Neural cell (in vitro differentiated cells): ENCODE data around the gene RGS1. TPM values are rescaled to one million over a fixed set of nuclear protein-coding genes. Genes with fewer than 3 reads are reported as not detected.

Experiments used
- H2AFZ ChIP-seq: fragments of 200-600, 300-800 bp; sonication (generic), shearing (Covaris generic); 2 replicates; pipeline ENCODE4 v1.6.0; 2014; ENCODE audit warnings: low read depth, mild to moderate bottlenecking, antibody characterized with exemption, low read length, moderate library complexity
- H3F3A ChIP-seq: fragments of 200-600 bp; shearing (Covaris generic); 2 replicates; pipeline ENCODE4 v1.6.1; 2016; ENCODE audit warnings: mild to moderate bottlenecking, moderate library complexity, mixed read lengths, antibody characterized with exemption, low read length; ENCODE audit not compliant: insufficient read depth, poor library complexity, severe bottlenecking
- H3K27ac ChIP-seq: fragments of 200-600, 300-800 bp; sonication (generic), shearing (Covaris generic); 2 replicates; pipeline ENCODE4 v1.5.1; 2014; ENCODE audit warnings: mild to moderate bottlenecking, low read length, moderate library complexity
- H3K27me3 ChIP-seq: fragments of 300-800, 200-600 bp; sonication (generic), shearing (Covaris generic); 2 replicates; pipeline ENCODE4 v1.6.0; 2014; ENCODE audit warnings: mild to moderate bottlenecking, low read depth, low read length, moderate library complexity; ENCODE audit not compliant: insufficient read depth
- H3K36me3 ChIP-seq: fragments of 300-800, 200-600 bp; sonication (generic), shearing (Covaris generic); 2 replicates; pipeline ENCODE4 v1.5.1; 2014; ENCODE audit warnings: mild to moderate bottlenecking, antibody characterized with exemption, low read length, moderate library complexity; ENCODE audit not compliant: insufficient read depth
- H3K4me2 ChIP-seq: fragments of 300-800, 200-600 bp; sonication (generic), shearing (Covaris generic); 2 replicates; pipeline ENCODE4 v1.6.0; 2014; ENCODE audit warnings: mild to moderate bottlenecking, low read length
- H3K4me3 ChIP-seq: fragments of 300-800, 200-600 bp; sonication (generic), shearing (Covaris generic); 2 replicates; pipeline ENCODE4 v1.5.1; 2014; ENCODE audit warnings: mild to moderate bottlenecking, low read length, moderate library complexity
- H3K79me2 ChIP-seq: fragments of 200-600 bp; shearing (Covaris generic); replicated peaks from 2 replicates; pipeline ENCODE4 v1.6.0; 2014; ENCODE audit warnings: mild to moderate bottlenecking, low read length, moderate library complexity; ENCODE audit not compliant: insufficient read depth
- H3K9ac ChIP-seq: fragments of 300-800, 200-600 bp; sonication (generic), shearing (Covaris generic); 2 replicates; pipeline ENCODE4 v1.6.1; 2016; ENCODE audit warnings: mild to moderate bottlenecking, low read length, mixed read lengths
- H3K9me2 ChIP-seq: fragments of 200-600 bp; shearing (Covaris generic); 2 replicates; pipeline ENCODE4 v1.6.1; 2016; ENCODE audit warnings: mild to moderate bottlenecking, low read length, mixed read lengths; ENCODE audit not compliant: insufficient read depth
- H3K9me3 ChIP-seq: fragments of 200-600, 300-800 bp; sonication (generic), shearing (Covaris generic); 2 replicates; pipeline ENCODE4 v1.6.1; 2016; ENCODE audit warnings: mild to moderate bottlenecking, mixed run types, low read length, moderate library complexity, mixed read lengths
- H4K20me1 ChIP-seq: fragments of 200-600 bp; shearing (Covaris generic); 2 replicates; pipeline ENCODE4 v1.6.1; 2016; ENCODE audit warnings: mild to moderate bottlenecking, mixed run types; ENCODE audit not compliant: insufficient read depth
- EP300 ChIP-seq: fragments of 450-650 bp; conservative IDR thresholded peaks from 2 replicates; pipeline ENCODE4 v1.6.1; 2014; ENCODE audit warnings: antibody characterized with exemption, mild to moderate bottlenecking, moderate library complexity; ENCODE audit not compliant: poor library complexity, severe bottlenecking
- EZH2 ChIP-seq: fragments of 200-600, 300-800 bp; shearing (Covaris generic), sonication (generic); IDR thresholded peaks from 2 replicates; pipeline ENCODE4 v1.6.1; 2014; ENCODE audit warnings: antibody characterized with exemption, low read length, borderline replicate concordance, mild to moderate bottlenecking; ENCODE audit not compliant: insufficient read depth, poor library complexity, severe bottlenecking
- MXI1 ChIP-seq: fragments of 450-650 bp; conservative IDR thresholded peaks from 2 replicates; pipeline ENCODE4 v1.6.1; 2014; ENCODE audit warnings: antibody characterized with exemption, mild to moderate bottlenecking; ENCODE audit not compliant: poor library complexity, severe bottlenecking
- POLR2AphosphoS5 ChIP-seq: IDR thresholded peaks from 2 replicates; pipeline ENCODE4 v1.6.1; 2012
- RAD21 ChIP-seq: fragments of 450-650 bp; conservative IDR thresholded peaks from 2 replicates; pipeline ENCODE4 v1.6.1; 2014; ENCODE audit warnings: antibody characterized with exemption, mild to moderate bottlenecking, moderate library complexity
- SMC3 ChIP-seq: fragments of 450-650 bp; conservative IDR thresholded peaks from 2 replicates; pipeline ENCODE4 v1.6.1; 2014; ENCODE audit warnings: antibody characterized with exemption, mild to moderate bottlenecking, moderate library complexity; ENCODE audit not compliant: poor library complexity
- TAF1 ChIP-seq: IDR thresholded peaks from 2 replicates; pipeline ENCODE4 v1.6.1; 2012; ENCODE audit warnings: low read depth
- polyA plus RNA-seq: library from polyadenylated mRNA; depleted of rRNA; stranded (reverse); fragments of >200 nt; gene quantifications from 2 replicates; pipeline ENCODE4 v1.2.3, GENCODE V29; 2014
- TF ChIP-seq, protein P1 (sequence below): fragments of 450-650 bp; IDR thresholded peaks from 2 replicates; pipeline ENCODE4 v1.5.1; 2014; ENCODE audit warnings: antibody characterized with exemption, mild to moderate bottlenecking, moderate library complexity; ENCODE audit not compliant: poor library complexity, severe bottlenecking
- TF ChIP-seq, protein P2 (sequence below): IDR thresholded peaks from 2 replicates; pipeline ENCODE4 v1.6.1; 2012; ENCODE audit warnings: borderline replicate concordance

Gene RGS1
- polyA plus RNA-seq, 1 donor from 2014 or later = not detected

DNA sequence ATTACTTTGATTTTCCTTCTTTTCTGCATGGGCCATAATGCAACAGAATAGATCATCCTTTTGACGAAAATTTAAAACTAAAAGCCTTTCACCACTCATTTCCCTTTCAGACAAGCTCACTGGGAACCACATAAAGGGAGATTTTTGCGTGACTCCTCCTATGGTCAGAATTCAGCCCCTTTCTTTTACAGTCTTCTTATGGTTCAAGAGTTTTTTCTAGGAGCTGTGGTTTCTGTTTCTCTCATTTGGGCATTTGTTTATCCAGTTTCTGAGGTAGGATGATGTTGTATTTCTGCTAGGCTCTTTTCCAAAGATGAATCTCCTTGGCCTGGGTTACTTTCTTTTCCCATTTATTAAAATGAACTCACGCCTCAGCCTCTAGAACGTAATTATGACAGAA lies 16.9 kb downstream of the RGS1 start:
- Histone ChIP-seq H3K79me2 (no peaks in the 10 kb centered on the region), H3K27me3 (no peaks in the 10 kb centered on the region), H3K4me2 (no peak overlapping the region), H3F3A (no peaks in the 10 kb centered on the region), H3K9ac (no peak overlapping the region), H3K9me2 (no peaks in the 10 kb centered on the region), H2AFZ (no peak overlapping the region), H3K36me3 (no peaks in the 10 kb centered on the region), H3K4me3 (no peak overlapping the region), H3K27ac (no peak overlapping the region), H3K9me3 (no peaks in the 10 kb centered on the region), H4K20me1 (no peaks in the 10 kb centered on the region)
- TF ChIP-seq EZH2 (no peak), RAD21 (no peak), EP300 (no peak), SMC3 (no peak), MXI1 (no peak), TAF1 (no peak), POLR2AphosphoS5 (no peak)
- TF ChIP-seq, protein P1, sequence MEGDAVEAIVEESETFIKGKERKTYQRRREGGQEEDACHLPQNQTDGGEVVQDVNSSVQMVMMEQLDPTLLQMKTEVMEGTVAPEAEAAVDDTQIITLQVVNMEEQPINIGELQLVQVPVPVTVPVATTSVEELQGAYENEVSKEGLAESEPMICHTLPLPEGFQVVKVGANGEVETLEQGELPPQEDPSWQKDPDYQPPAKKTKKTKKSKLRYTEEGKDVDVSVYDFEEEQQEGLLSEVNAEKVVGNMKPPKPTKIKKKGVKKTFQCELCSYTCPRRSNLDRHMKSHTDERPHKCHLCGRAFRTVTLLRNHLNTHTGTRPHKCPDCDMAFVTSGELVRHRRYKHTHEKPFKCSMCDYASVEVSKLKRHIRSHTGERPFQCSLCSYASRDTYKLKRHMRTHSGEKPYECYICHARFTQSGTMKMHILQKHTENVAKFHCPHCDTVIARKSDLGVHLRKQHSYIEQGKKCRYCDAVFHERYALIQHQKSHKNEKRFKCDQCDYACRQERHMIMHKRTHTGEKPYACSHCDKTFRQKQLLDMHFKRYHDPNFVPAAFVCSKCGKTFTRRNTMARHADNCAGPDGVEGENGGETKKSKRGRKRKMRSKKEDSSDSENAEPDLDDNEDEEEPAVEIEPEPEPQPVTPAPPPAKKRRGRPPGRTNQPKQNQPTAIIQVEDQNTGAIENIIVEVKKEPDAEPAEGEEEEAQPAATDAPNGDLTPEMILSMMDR = no peak
- TF ChIP-seq, protein P2, sequence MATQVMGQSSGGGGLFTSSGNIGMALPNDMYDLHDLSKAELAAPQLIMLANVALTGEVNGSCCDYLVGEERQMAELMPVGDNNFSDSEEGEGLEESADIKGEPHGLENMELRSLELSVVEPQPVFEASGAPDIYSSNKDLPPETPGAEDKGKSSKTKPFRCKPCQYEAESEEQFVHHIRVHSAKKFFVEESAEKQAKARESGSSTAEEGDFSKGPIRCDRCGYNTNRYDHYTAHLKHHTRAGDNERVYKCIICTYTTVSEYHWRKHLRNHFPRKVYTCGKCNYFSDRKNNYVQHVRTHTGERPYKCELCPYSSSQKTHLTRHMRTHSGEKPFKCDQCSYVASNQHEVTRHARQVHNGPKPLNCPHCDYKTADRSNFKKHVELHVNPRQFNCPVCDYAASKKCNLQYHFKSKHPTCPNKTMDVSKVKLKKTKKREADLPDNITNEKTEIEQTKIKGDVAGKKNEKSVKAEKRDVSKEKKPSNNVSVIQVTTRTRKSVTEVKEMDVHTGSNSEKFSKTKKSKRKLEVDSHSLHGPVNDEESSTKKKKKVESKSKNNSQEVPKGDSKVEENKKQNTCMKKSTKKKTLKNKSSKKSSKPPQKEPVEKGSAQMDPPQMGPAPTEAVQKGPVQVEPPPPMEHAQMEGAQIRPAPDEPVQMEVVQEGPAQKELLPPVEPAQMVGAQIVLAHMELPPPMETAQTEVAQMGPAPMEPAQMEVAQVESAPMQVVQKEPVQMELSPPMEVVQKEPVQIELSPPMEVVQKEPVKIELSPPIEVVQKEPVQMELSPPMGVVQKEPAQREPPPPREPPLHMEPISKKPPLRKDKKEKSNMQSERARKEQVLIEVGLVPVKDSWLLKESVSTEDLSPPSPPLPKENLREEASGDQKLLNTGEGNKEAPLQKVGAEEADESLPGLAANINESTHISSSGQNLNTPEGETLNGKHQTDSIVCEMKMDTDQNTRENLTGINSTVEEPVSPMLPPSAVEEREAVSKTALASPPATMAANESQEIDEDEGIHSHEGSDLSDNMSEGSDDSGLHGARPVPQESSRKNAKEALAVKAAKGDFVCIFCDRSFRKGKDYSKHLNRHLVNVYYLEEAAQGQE = no peak

- Histone ChIP-seq H4K20me1 (no peaks in the 10 kb centered on the region), H3F3A (no peaks in the 10 kb centered on the region), H3K27ac (no peak overlapping the region), H3K36me3 (no peaks in the 10 kb centered on the region), H2AFZ (no peak overlapping the region), H3K4me3 (no peak overlapping the region), H3K9ac (no peak overlapping the region), H3K79me2 (no peaks in the 10 kb centered on the region), H3K9me3 (no peaks in the 10 kb centered on the region), H3K9me2 (no peaks in the 10 kb centered on the region), H3K27me3 (no peaks in the 10 kb centered on the region), H3K4me2 (no peak overlapping the region)
- TF ChIP-seq, protein P1 = no peak
- TF ChIP-seq TAF1 (no peak), MXI1 (no peak), POLR2AphosphoS5 (no peak), SMC3 (no peak), EZH2 (no peak), RAD21 (no peak), EP300 (no peak)
- TF ChIP-seq, protein P2 = no peak
These were observed 17.6 kb downstream of the RGS1 start for GRCh38 chr1:192592981-192593708.
